Breast epithelium (tissue), 4 donors: ENCODE results near the gene KHNYN. TPM values are rescaled to one million over a fixed set of nuclear protein-coding genes. Genes with fewer than 3 reads are reported as not detected.
A peak's percentile ranks its signal among the peaks of the same experiment; 100 is the strongest.

Experiments
- DNase-seq, 2 donors: peaks; one replicate each; pipeline ENCODE4 v3.0.0-alpha.2; 2019; ENCODE audit warnings: low spot score in 2 of 2
- H3K27ac ChIP-seq, 2 donors: fragments of 200-600 bp; sonication (generic) in 1 of 2; one replicate each; pipeline ENCODE4 v1.5.1; 2016 to 2019; ENCODE audit warnings: mild to moderate bottlenecking in 1 of 2
- H3K27me3 ChIP-seq, 2 donors: fragments of 200-600 bp; sonication (generic) in 1 of 2; one replicate each; pipeline versions ENCODE4 v1.5.1 to v1.6.0; 2017 to 2019; ENCODE audit warnings: control low read depth in 1 of 2, mild to moderate bottlenecking in 1 of 2
- H3K36me3 ChIP-seq: fragments of 200-600 bp; one replicate; pipeline ENCODE4 v1.5.1; 2019
- H3K4me1 ChIP-seq, 2 donors: fragments of 200-600 bp; sonication (generic); one replicate each; pipeline ENCODE4 v1.5.1; 2016 to 2019; ENCODE audit warnings: control low read depth in 1 of 2
- H3K4me3 ChIP-seq, 3 donors: fragments of 200-600 bp; sonication (generic); 1 replicate in 2 of 3; 2 replicates in 1 of 3; pipeline ENCODE4 v1.5.1; 2016 to 2019; ENCODE audit warnings: mild to moderate bottlenecking in 3 of 3, moderate library complexity in 2 of 3
- H3K9me3 ChIP-seq, 2 donors: fragments of 200-600 bp; sonication (generic) in 1 of 2; one replicate each; pipeline ENCODE4 v1.5.1; 2016 to 2019; ENCODE audit warnings: control low read depth in 1 of 2
- POLR2A ChIP-seq: fragments of 450-650 bp; IDR thresholded peaks from one replicate; pipeline ENCODE4 v1.6.1; 2016; ENCODE audit warnings: antibody characterized with exemption, mild to moderate bottlenecking, moderate library complexity
- POLR2AphosphoS5 ChIP-seq, 3 donors: sonication (generic); formaldehyde crosslinking; IDR thresholded peaks; one replicate each; pipeline ENCODE4 v1.6.1; 2017; ENCODE audit warnings: antibody characterized with exemption in 3 of 3
- intact Hi-C: fragments of 100-400 bp; cut with DNase I; formaldehyde crosslinking; loops from one replicate; pipeline ENCODE4 v1.15.1; 2023; ENCODE audit warnings: low total_unique reads
- total RNA-seq, 3 donors: library from RNA; depleted of rRNA; stranded (reverse); fragments of >200 nt; gene quantifications; one replicate each; pipeline ENCODE4 v1.1.0, GENCODE V29; 2016
- TF ChIP-seq, protein P1 (sequence below), 3 donors: fragments of 450-650 bp; IDR thresholded peaks; one replicate each; pipeline ENCODE4 v1.5.1; 2016 to 2017; ENCODE audit warnings: antibody characterized with exemption in 3 of 3, mild to moderate bottlenecking in 3 of 3, moderate library complexity in 3 of 3

Gene KHNYN
- total RNA-seq, 3 donors from 2014 or later = 48.5 to 68.1 (median 63.9) TPM

GRCh38 chr14:24417832-24418491, 11.8 kb upstream of the KHNYN start:
- no peaks in the 10 kb centered on the region for H3K36me3 ChIP-seq
- H3K4me1 ChIP-seq = no peaks in the 10 kb centered on the region
- H3K9me3 ChIP-seq = no peaks in the 10 kb centered on the region
- no peak overlapping the region for H3K4me3 ChIP-seq
- no peaks in the 10 kb centered on the region for H3K27me3 ChIP-seq
- TF ChIP-seq, protein P1, sequence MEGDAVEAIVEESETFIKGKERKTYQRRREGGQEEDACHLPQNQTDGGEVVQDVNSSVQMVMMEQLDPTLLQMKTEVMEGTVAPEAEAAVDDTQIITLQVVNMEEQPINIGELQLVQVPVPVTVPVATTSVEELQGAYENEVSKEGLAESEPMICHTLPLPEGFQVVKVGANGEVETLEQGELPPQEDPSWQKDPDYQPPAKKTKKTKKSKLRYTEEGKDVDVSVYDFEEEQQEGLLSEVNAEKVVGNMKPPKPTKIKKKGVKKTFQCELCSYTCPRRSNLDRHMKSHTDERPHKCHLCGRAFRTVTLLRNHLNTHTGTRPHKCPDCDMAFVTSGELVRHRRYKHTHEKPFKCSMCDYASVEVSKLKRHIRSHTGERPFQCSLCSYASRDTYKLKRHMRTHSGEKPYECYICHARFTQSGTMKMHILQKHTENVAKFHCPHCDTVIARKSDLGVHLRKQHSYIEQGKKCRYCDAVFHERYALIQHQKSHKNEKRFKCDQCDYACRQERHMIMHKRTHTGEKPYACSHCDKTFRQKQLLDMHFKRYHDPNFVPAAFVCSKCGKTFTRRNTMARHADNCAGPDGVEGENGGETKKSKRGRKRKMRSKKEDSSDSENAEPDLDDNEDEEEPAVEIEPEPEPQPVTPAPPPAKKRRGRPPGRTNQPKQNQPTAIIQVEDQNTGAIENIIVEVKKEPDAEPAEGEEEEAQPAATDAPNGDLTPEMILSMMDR (IDR thresholded peaks at IDR 0.05) = no peak
- TF ChIP-seq POLR2AphosphoS5 (IDR thresholded peaks at IDR 0.05) (no peak), POLR2A (no peak)
- H3K27ac ChIP-seq = peak overlapping the region in 1 of 2 donors; percentile 13
- intact Hi-C loops = no loop called here
- no peak for DNase-seq

DNA sequence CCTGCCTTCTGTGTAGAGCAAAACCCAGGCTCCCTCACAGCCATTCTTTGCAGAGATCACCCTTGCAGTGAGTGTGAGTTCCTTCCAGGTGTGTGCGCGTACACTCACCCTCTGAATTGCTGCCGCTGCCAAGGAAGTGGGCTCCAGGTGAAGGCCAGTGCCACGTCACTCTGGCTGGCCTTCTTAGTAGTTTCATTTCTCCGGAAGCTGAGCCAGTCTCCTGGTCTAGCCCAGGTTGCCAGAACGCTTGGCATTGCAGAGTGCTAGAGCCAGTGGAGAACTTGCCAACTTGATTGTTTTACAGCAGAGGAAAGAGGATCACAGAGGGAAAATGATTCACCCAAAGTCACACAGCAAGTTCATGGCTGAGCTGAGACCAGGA, 11.3 kb upstream of the KHNYN start:
- intact Hi-C loops = no loop called here
- Histone ChIP-seq H3K36me3 (no peaks in the 10 kb centered on the region), H3K27me3 (no peaks in the 10 kb centered on the region), H3K27ac (peak overlapping the region; percentile 30 to 37), H3K9me3 (no peaks in the 10 kb centered on the region), H3K4me3 (no peak overlapping the region), H3K4me1 (no peaks in the 10 kb centered on the region)
- DNase-seq = peak in 1 of 2 donors; percentile 68
- TF ChIP-seq POLR2AphosphoS5 (IDR thresholded peaks at IDR 0.05) (no peak), POLR2A (no peak)
- TF ChIP-seq, protein P1 (IDR thresholded peaks at IDR 0.05) = no peak

GRCh38 chr14:24422261-24422660, 7.5 kb upstream of the KHNYN start:
- Histone ChIP-seq H3K4me1 (no peaks in the 10 kb centered on the region), H3K4me3 (no peak overlapping the region), H3K27ac (no peak overlapping the region), H3K36me3 (no peaks in the 10 kb centered on the region), H3K9me3 (no peaks in the 10 kb centered on the region), H3K27me3 (no peaks in the 10 kb centered on the region)
- DNase-seq = no peak
- intact Hi-C loops = no loop called here
- TF ChIP-seq, protein P1 (IDR thresholded peaks at IDR 0.05) = no peak
- TF ChIP-seq POLR2AphosphoS5 (IDR thresholded peaks at IDR 0.05) (no peak), POLR2A (no peak)

DNA sequence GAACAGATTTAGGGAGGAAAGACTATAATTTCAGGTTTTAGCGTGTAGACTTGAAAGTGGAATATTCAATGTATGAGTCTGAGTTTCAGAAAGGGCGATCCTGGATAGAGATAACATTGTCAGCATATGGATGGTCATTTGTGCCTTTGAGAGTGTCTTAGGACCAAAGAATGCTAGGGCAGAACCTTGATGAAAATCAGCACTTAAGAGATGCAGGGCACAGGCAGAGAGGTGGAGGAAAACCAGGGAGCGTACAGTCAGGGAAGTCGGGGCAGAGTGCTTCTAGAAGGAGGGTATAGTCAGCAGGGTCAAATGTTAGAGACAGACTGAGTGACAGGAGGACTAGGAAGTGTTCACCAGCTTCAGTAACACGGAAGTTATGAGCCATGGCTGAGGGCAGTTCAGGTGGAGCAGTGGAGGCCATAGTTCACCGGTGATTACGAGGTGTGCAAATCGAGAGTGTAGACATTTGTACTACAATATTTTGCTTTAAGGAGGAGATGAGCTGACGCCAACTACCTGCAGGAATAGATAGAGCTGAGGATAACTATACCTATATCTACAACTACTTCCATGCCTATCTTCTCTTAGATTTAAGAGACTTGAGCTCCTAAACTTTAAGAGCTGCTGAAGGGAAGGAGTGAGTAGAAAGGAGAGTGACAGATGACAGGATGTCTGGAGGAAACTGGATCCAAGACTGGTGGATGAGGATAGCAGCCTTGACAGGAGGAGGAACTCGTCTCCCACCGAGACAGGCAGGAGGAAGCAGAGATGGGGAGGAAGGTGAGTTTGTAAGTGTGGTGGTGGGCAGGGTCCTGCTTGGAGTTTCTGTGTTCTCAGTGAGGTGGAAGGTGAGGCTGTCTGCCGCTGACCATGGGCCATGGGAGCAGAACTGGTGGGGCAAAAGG, 6.8 kb upstream of the KHNYN start:
- DNase-seq = no peak
- no peak overlapping the region for H3K27ac ChIP-seq

More for the DNA sequence above, 6.8 kb upstream of the KHNYN start:
- no peaks in the 10 kb centered on the region for H3K36me3 ChIP-seq
- no peaks in the 10 kb centered on the region for H3K4me1 ChIP-seq
- intact Hi-C loops = no loop called here
- no peaks in the 10 kb centered on the region for H3K9me3 ChIP-seq
- TF ChIP-seq, protein P1 (IDR thresholded peaks at IDR 0.05) = no peak
- TF ChIP-seq POLR2AphosphoS5 (IDR thresholded peaks at IDR 0.05) = no peak
- no peak for TF ChIP-seq POLR2A
- no peaks in the 10 kb centered on the region for H3K27me3 ChIP-seq
- no peak overlapping the region for H3K4me3 ChIP-seq
